GM18909 (cell line): ENCODE results near the gene TCF12.
"Not testable (repeated sequence)": the region's sequence is repeated elsewhere in the genome, so short reads cannot be mapped to it uniquely, and the experiment has no call there.

Experiments used
- ATAC-seq: cut with Tn5 transposase; IDR thresholded peaks from one replicate; pipeline ENCODE4 v1.9.1; 2021; ENCODE audit warnings: mild to moderate bottlenecking; ENCODE audit not compliant: unreplicated experiment, poor library complexity

The TCF12 gene

DNA sequence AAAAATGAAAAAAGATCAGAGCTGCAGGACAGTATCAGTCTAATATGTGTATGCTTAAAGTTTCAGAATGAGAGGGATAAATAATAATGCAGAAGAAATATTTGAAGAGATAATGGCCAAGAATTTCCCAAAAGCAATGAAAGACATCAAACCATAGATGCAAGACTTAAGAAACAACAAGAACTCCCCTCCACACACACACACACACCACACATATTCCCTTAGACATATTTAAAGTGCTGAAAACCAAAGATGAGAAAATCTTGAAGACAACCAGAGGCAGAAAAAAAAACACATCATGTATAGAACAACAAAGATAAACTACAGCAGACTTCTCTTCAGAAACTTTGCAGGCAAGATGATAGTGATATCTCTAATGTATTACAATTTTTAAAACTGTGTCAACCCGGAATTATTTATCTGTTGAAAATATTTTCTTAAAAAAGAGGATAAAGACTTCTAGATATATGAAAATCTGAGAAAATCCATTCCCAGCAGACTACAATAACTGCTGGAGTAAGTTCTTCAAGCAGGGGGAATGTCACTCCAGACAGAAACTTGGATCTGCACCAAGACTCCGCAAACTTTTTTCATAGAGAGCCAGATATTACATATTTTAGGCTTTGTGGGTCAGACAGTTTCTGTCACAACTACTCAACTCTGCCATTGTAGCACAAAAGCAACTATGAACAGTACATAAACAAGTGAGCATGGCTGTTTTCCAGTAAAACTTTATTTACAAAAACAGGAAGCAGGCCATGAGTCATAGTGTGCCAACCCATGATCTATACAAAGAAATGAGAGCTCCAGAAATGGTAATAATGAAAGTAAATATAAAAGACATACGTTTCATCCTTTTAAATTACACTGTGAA lies 234.5 kb downstream of the TCF12 start:
- ATAC-seq, result no peak

DNA sequence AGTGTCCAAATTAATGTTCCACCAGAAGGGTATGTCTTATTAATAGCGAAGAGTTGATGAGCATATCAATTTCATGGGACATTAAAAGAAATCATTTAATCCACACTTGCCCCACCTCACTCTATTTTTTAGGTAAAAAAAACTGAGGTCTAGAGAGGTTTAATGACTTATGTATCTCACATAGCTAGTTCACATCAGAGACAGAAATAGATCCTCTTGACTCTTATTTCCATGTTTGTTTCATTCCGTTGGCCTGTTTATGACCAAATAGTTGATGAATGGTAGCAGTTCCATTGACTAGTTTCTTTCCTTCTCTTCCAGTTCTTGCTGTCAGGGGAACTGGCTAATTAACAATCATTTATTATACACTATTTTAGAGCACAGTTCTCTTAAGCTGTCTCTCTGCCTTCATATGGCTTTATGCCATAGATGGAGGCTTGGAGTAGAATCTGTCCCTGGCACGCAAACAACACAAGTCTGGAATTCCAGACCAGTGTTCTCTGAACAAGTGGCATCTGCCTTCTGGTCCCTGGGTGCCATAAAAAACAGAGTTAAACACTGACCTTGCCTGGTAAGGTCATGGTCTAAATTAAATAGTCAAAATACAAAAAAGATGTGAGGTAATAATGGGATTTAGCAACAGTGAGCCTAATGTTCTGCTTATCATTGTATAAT lies 237.9 kb downstream of the TCF12 start:
- ATAC-seq, result no peak

DNA sequence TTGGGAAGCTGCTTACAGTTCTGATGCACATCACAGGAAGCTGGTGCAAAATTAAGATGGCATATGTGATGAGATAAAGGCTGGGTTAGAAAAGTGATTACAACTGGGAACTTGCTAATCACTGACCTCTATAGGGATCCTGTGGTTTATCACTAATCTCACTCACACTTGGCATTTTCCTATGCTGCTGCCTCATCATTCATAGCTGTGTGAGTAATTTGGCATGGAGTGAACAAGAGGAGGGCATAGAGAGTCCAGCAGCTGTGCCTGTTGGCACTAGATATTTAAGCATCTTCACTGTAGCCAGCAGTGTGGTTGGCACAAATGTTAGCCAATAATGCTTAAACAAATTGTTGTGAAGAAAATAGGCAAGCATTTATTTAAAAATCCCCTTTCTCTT lies 240.1 kb downstream of the TCF12 start:
- ATAC-seq, result no peak

DNA sequence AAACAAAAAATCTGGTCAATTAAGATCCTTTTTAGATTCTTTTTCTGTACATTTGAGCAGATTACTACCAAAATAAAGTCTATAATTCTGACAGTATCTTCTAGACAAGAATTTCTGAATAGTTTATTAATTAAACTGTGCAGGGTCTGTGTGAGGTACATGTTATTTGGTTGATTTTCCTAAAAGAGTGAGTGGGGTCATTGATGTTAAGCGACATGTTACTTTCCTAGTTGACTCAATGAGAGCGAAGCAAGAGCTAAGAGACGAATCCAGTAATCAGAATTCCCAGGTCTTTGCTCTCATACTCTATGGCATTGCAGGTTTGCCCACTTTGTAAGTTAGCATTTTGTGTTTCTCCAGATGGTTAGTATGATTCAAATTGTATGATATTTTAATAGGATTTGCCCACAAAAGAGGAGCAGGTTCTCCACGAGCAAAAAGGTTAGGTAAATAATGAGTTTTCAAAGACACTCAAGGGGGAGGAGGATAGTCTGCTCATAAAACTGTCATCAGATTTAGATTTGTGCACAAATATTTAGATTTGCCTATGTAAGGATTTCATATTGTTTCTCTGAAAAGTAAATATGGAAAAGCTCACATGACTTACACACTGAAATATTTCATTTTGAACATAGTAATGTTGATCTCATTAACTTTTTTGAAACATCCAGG lies 240.7 kb downstream of the TCF12 start:
- ATAC-seq, result no peak

DNA sequence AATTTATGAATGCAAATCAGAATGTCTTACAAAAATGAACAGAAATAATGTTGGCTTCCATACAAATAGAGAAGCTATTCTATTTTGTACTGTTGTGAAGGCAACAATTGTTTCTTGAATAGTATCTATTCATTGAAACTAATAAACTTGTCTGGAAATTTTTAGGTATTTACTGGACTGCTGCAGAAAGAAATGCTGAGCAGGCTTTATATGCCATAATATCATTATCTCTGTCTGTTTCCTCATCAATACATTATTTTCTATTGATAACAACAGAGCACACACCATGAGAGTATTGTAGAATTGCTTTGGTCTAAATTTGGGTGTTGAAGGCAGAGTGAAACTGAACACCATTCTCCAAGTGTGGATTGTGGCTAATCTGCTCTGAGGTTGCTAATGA lies 241.3 kb downstream of the TCF12 start:
- no peak for ATAC-seq

DNA sequence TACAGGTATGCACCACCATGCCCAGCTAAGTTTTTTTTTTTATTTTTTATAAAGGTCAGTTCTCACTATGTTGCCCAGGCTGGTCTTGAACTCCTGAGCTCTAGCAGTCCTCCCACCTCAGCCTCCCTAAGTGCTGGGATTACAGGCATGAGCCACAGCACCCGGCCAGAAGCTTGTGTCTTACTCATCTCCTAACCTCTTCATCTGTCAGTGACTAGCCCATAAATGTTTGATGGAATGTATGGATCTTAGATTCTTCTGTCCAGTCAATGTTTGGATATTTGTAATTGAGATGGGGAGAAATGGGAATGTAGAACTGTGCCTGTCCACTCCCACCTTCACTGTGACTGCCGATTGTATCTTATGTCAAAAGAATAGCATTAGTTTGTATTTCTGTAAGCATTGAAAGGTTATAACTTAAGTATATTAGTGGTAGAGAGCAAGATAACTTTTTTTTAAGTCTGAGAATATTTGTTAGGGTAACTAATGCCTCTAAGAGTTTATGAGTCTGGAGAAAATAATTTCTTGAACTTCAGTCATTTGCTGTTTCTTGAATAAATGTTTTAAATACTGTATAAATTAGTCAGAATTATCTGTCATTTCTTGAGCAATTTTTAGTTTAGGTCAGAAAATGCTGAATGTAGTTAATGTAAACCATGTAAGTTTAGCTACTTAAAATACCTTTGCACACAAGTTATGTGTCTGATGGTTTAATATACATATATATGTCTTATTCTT lies 242.5 kb downstream of the TCF12 start:
- ATAC-seq, result no peak

DNA sequence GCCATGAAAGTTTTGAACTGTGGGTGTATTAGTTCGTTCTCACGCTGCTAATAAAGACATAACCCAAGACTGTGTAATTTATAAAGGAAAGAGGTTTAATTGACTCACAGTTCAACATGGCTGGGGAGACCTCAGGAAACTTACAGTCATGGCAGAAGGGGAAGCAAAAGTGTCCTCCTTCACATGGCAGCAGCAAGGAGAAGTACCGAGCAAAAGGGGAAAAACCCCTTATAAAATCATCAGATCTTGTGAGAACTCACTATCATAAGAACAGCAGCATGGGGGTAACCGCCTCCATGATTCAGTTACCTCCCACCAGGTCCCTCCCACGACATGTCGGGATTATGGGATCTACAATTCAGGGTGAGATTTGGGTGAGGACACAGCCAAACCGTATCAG lies 245.8 kb downstream of the TCF12 start:
- not testable (repeated sequence) for ATAC-seq

DNA sequence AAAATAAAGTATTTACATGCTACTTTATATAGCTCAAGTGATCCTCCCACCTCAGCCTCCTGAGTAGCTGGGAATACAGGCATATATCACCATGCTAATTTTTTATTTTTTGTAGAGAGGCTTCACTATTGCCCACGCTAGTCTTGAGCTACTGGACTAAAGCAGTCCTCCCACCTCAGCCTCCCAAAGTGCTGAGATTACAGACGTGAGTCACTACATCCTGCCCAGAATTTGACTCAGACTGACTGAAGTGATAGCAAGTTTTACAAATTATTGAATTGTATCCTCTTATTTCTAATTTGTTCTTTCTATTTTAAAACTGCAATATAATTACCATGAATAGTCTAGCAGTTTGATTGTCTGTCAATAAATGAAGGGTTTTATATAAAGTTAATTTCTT lies 247.5 kb downstream of the TCF12 start:
- no peak for ATAC-seq

DNA sequence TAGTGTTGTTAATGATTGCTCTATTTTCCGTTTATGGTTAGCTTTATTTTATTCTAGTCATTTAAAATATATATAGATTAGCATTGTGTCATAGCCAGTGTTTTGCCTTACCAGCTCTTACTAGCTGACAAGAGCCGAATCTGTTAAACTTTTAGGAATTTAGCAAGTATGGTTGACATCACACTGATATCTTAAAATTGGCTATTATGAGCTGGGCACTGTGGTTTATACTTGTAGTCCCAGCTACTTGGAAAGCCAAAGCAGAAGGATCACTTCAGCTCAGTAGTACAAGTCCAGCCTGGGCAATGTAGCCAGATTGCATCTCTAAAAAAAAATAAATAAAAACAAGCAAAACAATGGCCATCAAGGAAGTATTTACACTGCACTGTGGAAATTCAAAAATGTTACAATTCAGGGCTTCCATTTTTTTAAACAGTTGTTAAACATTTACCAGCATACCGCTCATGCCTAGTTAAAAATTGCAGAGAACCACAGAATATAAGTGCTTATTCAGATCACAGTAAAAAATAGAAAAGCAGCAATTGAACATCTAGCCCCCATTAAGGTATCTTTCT lies 249.5 kb downstream of the TCF12 start:
- no peak for ATAC-seq

DNA sequence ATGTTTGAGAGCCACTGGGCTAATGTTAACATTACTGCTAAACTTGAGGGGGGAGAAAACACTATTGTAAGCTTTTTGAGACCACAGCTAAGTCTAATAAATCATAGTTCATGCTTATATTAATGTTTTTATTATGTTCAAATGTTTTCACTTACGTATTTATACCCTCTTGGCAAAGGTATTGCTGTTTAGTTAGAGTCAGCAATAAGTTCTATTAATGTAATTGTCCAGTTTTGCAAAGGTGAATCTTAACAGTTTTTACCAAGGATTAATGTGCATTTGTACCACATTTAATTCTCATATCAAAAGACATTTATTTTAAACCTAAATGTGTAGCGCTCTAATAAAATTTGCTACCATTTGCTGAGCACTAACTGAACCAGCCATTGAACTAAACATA lies 251.2 kb downstream of the TCF12 start:
- no peak for ATAC-seq

DNA sequence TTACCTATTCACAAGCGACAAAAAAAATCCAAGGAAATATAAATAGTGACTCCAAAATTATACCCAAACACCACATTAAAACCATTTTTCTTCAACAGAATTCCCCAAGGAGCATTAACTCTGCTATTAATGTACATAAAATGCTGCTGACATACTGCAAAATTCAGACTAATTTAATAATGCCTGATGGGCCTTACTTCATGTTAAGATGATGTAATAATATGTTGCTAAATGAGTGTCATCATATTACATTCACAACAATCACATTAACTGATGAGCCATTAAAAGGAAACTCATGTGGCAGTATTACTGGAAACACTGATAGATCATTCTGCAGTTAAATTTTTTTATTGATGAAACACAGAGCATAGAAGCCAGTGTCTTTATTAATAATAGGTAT lies 253.0 kb downstream of the TCF12 start:
- no peak for ATAC-seq

DNA sequence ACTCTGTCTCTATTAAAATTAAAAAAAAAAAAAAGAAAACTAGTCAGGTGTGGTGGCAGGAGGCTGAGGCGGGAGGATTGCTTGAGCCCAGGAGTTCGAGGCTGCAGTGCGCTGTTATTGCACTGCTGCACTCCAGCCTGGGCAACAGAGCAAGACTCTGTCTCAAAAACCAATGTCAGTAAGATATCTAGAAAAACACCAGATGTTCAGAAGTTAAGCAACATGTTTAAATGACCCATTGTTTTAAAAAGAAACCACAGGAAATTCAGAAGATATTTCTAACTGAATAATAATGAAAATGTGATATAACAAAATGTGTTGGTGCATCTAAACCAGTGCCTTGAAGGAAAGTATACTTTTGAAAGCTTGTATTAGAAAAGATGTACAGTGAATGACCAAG lies 254.5 kb downstream of the TCF12 start:
- no peak for ATAC-seq

DNA sequence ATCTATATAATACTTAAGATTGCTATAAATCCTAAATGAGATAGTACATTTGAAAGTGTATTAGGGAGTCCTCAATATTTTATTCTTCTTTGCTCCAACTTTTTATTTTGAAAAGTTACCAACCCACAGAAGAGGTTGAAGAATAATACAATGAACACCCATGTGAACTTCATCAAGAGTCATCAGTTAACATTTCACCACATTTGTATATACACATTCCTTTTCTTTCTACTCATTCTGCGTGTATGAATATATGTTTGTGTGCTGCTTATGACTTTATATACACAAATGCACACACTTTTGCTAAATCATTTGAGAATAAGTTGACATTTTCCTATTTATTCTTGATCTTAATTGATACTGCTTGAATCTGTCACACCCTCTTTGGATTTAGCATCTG lies 264.6 kb downstream of the TCF12 start:
- no peak for ATAC-seq

DNA sequence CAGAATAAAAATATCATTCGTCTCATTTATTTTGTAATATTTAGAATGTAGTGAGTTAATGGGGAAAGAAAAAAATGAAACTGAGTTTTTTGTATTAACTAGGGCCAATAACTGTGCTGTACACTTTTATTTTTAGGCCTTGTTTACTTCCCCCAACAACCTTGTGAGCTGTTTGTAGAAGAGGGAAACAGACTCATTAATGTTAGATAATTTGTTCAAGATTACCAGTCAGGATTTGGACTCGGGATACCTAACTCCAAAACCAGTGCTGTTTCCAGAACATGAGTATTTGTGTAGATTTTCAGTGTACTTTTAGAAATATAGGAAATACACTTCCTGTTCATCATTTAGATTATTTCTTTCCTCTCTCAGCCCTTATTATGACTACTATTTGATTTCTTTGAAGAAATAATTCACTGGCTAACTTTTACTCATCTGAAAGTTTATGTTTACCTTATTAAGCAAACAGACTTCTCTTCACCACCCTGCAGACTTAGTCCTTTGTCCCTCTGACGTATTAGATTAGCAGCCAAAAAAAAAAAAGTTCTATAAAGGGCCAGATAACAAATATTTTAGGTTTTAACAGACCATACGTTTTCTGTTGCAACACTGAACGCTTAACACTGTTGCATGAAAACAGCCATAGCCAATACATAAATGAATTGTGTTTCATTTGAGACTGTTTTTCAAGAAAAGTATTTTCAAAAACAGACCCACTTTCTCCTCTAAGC lies 265.3 kb downstream of the TCF12 start:
- no peak for ATAC-seq

DNA sequence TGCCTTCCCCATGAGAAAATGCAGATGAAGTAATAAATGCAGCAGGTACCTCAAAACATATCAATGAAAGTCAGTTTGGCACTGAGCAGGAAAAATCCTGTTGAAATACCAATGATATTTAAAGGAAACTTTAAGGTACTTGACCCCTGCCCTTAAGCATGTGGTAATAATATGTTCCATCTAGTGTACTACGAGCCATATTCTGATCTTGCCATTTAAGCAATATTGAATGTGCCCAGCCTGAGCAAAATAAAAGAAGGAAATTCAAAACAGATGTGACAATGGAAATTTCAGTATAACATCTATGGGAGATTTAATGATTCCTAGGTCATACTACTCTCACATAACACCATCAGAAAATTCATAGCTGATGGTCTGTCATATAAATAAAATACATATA lies 266.1 kb downstream of the TCF12 start:
- no peak for ATAC-seq

DNA sequence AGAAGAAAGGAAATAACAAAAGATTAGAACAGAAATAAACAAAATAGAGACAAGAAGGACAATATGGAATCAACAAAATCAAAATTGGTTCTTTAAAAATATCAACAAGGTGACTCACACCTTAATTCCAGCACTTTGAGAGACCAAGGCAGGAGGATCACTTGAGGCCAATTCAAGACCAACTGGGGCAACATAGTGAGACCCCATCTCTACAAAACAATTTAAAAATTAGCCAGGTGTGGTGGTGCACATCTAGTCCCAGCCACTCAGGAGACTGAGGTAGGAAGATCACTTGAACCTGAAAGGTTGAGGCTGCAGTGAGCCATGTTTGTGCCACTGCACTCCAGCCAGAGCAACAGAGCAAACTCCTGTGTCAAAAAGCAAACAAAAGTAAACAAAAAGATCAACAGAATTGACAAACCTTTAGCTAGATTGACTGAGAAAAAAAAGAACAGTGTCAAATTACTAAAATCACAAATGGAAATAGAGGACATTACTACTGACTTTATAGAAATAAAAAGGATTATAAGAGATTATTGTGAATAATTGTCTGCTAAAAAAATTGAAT lies 267.1 kb downstream of the TCF12 start:
- ATAC-seq, result no peak

DNA sequence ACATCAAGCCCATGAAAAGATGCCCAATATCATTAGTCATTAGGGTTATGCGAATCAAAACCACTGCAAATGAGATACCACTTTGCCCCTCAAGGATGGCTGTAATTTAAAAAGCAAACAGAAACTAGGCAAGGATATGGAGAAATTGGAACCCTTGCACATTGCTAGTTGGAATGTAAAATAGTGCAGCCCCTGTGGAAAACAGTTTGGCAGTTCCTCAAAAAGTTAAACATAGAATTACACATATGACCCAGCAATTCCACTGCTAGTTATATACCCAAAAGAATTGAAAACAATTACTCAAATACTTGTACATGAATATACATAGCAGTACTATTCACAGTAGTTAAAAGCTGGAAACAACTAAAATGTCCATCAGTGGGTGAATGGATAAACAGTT lies 271.0 kb downstream of the TCF12 start:
- no peak for ATAC-seq

DNA sequence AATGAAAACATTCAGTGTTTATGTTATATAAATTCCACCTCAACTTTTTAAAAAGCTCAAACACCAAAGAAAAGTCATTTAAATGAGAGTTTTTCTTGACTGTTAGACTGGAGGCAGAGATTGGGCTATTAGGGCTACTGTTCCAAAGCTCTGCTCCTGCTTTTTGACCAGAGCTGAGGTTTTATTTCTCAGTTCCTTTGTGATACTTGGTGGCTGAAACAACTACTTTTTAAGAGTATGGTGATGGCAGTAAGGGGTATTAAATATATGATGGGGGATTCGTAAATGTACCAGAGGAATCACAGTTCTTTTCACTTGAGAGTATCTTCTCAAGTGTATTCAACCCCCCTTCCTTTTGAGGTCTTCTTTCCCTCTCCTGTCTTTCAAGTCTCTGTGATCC lies 271.8 kb downstream of the TCF12 start:
- no peak for ATAC-seq

DNA sequence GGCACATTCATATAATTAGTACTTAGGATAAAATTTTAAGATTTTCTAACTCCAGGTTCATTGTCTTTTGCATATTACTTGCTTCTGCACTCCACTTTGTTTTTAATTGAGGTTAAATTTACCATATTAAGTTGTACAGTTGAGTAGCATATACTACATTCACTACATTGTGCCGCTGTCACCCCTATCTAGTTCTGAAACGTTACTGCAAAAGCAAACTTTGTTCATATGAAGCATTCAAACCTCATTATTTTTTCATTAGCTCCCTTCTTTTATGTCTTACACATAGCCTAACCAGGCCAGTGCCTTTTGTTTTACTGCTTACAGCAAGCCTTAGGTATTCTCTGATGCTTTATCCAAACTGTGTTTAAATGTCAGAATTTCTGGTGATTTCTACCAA lies 274.7 kb downstream of the TCF12 start:
- ATAC-seq, result no peak
